Stimulated activated naive B cell treated with anti-CD40 and anti-IgM and Interleukin-4, amounts not matched to agents 10 μg/mL and 1 μg/mL and 100 μg/mL, for 72 hours (primary cell): ENCODE results near the gene OXSM.

Experiments used
- ATAC-seq, 2 donors: fragments of 150-1000 bp; cut with Tn5 transposase; replicated peaks; 2 replicates each; pipeline ENCODE4 v1.10.0; 2021; ENCODE audit warnings: moderate library complexity in 1 of 2
- DNase-seq: peaks from one replicate; pipeline ENCODE4 v3.0.0; 2021
- H3K27ac Mint-ChIP-seq: one replicate; pipeline ENCODE4 v1.8.0; 2022; ENCODE audit warnings: mild to moderate bottlenecking, mixed read lengths
- H3K27me3 Mint-ChIP-seq, 2 donors: one replicate each; pipeline ENCODE4 v1.8.0; 2022; ENCODE audit warnings: mixed read lengths in 2 of 2
- H3K36me3 Mint-ChIP-seq, 2 donors: one replicate each; pipeline ENCODE4 v1.8.0; 2022; ENCODE audit warnings: mixed read lengths in 2 of 2, mild to moderate bottlenecking in 1 of 2
- H3K4me1 Mint-ChIP-seq, 2 donors: one replicate each; pipeline ENCODE4 v1.8.0; 2022; ENCODE audit warnings: mixed read lengths in 2 of 2, mild to moderate bottlenecking in 1 of 2
- H3K4me3 Mint-ChIP-seq, 2 donors: one replicate each; pipeline ENCODE4 v1.8.0; 2022; ENCODE audit warnings: mild to moderate bottlenecking in 2 of 2, mixed read lengths in 2 of 2, moderate library complexity in 1 of 2
- H3K9me3 Mint-ChIP-seq, 2 donors: one replicate each; pipeline ENCODE4 v1.8.0; 2022; ENCODE audit warnings: mixed read lengths in 2 of 2, mild to moderate bottlenecking in 1 of 2

OXSM gene

DNA sequence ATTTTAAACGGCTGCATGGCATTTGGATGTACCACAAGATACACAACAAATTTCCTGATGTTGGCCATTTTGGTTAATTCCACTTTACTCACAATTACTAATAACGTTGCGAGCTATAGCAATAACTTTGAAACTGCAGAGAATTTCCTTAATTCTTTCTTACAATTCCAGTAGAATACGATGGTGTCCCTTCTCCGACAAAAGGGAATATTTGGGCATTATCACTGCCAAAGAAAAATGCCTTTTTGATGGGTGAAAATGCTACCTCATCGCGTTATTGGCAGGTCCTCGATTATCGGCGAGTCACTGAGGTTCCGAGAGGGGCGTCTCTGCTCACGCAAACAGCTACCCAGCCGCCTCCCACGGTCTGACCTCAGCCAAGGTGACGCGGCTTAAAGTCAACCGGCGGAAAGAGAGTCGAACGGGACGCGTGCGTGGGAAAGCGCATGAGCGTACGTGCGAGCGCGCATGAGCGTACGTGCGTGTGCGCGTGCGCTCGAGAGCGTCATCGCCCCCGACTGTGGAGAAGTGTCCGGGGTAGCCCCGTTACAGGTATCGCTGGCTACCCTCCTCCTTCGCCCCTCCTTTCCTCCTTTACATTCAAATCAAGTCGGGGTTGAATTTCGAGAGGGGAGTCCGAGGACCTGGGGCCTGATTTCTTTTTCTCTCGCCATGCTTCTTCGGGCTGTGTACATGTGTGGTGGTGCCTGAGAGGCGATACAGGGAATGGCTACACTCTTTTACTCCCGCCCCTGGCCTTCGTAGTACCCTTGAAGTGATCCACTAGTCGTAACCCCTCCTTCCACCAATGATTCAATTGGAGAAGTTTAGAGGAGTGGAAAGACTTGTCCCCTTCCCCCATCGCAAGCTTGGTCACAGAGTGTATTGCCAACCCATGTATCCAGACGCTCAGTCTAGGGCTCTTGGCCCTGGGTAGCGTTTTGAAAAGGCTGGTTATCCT, at the start of gene OXSM:
Gene OXSM (plus strand): TSS at position 495 of the 961 bp plus-strand sequence. CDS start 931 bp downstream, outside the sequence.
- peak; percentile 93 to 97 for ATAC-seq
- no peaks in the 10 kb centered on the region for H3K27me3 Mint-ChIP-seq
- H3K9me3 Mint-ChIP-seq = no peaks in the 10 kb centered on the region
- peak; percentile 93 for DNase-seq
- peaks cover 8 to 18% of the 10 kb centered on the region in 2 donors for H3K36me3 Mint-ChIP-seq
- H3K4me3 Mint-ChIP-seq = peak within 1 kb of the TSS; percentile 91
- peaks cover 17 to 18% of the 10 kb centered on the region in 2 donors for H3K4me1 Mint-ChIP-seq
- peak within 1 kb of the TSS; percentile 98 for H3K27ac Mint-ChIP-seq

DNA sequence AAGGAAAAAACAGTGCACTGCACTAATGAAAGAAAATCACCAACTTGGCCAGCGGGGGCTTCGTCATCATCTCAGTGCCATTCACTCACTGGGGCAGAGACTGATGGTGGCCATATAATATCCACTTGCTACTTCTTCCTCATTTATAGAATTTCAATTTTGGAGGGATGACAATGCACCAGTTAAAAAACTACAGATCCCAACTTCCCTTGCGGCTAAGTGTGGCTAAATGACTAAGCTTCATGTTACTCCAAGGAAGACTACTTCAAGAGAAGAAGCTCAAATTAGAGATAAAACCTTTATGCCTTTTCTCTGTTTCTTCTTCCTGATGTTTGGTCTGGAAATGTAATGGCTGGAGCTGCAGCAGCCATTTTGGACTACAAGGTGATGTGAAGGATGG, 45.4 kb upstream of the OXSM start:
- H3K4me3 Mint-ChIP-seq = no peak overlapping the region
- H3K9me3 Mint-ChIP-seq = peaks cover 3 to 8% of the 10 kb centered on the region in 2 donors
- peaks cover 8 to 18% of the 10 kb centered on the region in 2 donors for H3K4me1 Mint-ChIP-seq
- H3K27me3 Mint-ChIP-seq = no peaks in the 10 kb centered on the region
- H3K36me3 Mint-ChIP-seq = peaks cover 42 to 63% of the 10 kb centered on the region in 2 donors
- no peak overlapping the region for H3K27ac Mint-ChIP-seq
- ATAC-seq (no peak), DNase-seq (no peak)

DNA sequence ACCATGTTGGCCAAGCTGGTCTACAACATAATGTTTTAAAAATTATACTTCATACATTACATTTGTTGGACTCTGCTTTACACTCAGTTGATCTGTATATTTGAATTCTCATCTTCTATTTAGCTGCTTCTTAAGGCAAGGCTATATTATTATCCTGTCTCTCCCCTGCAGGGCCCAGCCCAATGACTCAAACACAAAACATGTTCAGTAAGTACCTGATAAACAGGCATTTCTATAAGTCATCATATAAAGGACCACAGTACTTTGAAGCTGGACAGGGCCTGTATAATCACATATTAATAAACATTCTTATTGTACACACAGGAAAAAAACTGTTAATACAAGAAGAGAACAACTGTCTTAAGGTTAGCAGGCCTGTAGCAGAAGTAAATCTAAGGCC, 42.9 kb upstream of the OXSM start:
- no peak overlapping the region for H3K4me3 Mint-ChIP-seq
- peaks cover 8 to 23% of the 10 kb centered on the region in 2 donors for H3K4me1 Mint-ChIP-seq
- no peak overlapping the region for H3K27ac Mint-ChIP-seq
- H3K36me3 Mint-ChIP-seq = peaks cover 60 to 76% of the 10 kb centered on the region in 2 donors
- DNase-seq = no peak
- no peak for ATAC-seq
- peaks cover 3 to 8% of the 10 kb centered on the region in 2 donors for H3K9me3 Mint-ChIP-seq
- no peaks in the 10 kb centered on the region for H3K27me3 Mint-ChIP-seq

DNA sequence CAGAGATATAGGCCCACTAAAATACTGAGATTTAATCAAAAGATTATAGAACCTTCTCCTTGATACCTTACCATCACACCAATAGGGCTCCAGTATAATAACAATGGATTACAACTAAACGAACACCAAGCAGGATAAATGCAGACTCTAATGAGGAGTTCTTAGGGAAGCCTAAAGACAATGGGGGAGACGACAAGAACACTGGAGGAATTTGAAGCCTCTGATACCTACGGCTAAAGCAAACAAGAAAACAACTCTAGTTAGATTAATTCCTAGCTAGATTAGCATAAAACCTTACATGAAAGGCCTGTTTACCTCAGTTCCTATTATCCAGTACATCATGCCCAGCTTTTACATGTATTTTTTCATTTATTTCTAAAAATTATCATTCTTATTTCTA, 41.7 kb upstream of the OXSM start:
- DNase-seq (no peak), ATAC-seq (no peak)
- no peak overlapping the region for H3K27ac Mint-ChIP-seq
- H3K4me3 Mint-ChIP-seq = no peak overlapping the region
- H3K27me3 Mint-ChIP-seq = no peaks in the 10 kb centered on the region
- H3K36me3 Mint-ChIP-seq = peaks cover 63 to 80% of the 10 kb centered on the region in 2 donors
- peaks cover 3 to 8% of the 10 kb centered on the region in 2 donors for H3K9me3 Mint-ChIP-seq
- peaks cover 7 to 21% of the 10 kb centered on the region in 2 donors for H3K4me1 Mint-ChIP-seq

DNA sequence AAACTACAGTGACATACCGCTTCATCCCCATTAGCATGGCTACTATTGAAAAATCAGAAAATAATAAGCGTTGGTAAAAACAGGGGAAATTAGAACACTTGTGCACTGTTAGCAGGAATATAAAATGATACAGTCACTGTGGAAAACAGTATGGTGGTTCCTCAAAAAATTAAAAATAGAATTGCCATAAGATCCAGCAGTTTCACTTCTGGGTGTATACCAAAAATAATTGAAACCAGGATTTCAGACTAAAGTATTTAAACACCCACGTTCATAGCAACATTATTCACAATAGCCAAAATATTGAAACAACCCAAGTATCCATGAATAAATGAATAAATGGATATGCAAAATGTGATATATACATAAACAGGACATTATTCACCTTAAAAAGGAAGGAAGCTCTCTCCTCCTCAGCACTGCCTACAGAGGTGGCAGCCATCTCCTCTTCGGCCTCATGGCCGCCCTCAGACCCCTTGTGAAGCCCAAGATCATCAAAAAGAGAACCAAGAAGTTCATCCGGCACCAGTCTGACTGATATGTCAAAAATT, 40.8 kb upstream of the OXSM start:
- peaks cover 3 to 8% of the 10 kb centered on the region in 2 donors for H3K9me3 Mint-ChIP-seq
- H3K27me3 Mint-ChIP-seq = no peaks in the 10 kb centered on the region
- ATAC-seq = no peak
- peaks cover 4 to 18% of the 10 kb centered on the region in 2 donors for H3K4me1 Mint-ChIP-seq
- no peak for DNase-seq
- no peak overlapping the region for H3K4me3 Mint-ChIP-seq
- peaks cover 61 to 81% of the 10 kb centered on the region in 2 donors for H3K36me3 Mint-ChIP-seq
- H3K27ac Mint-ChIP-seq = no peak overlapping the region

DNA sequence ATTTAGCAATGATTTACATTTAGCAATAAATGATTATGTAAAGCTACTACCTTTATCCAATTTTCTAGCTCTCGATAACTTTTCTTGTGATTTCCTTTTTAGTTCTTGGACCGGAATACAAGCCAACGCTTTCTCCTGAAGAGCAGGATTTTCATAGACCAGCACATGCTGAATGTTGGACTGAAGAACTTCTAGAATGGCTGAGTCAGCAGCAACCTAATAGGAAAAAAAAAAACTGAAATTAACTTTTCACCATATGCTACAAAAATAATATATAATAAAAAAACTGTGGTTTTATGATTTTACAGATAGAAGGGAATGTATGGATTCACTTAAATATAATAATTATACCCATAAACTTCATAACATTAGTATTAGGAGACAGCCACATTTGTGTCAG, 38.8 kb upstream of the OXSM start:
- Mint-ChIP-seq H3K36me3 (peaks cover 56 to 77% of the 10 kb centered on the region in 2 donors), H3K4me1 (peaks cover 8 to 18% of the 10 kb centered on the region in 2 donors), H3K27me3 (no peaks in the 10 kb centered on the region), H3K4me3 (no peak overlapping the region), H3K9me3 (no peaks in the 10 kb centered on the region), H3K27ac (no peak overlapping the region)
- ATAC-seq (no peak), DNase-seq (no peak)

DNA sequence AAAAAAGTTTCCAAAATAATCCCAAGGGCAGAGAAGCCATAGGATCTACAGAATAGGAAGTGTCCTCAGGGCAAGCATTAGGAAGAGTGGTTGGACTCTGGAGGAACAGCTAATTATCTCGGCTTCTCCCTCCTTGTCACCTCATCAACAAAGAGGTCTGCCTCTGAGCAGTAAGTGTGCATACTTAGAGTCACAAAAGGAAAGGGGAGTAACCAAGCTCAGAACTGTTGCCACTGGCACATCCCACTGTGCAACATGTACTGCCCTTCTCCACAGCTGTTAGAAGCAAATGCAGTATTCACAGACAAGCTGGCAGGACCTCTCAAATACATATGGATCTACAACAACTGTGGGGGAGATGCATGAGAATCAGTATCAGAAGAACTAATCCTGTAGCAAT, 38.2 kb upstream of the OXSM start:
- DNase-seq = no peak
- no peak for ATAC-seq
- Mint-ChIP-seq H3K4me3 (no peak overlapping the region), H3K27ac (no peak overlapping the region), H3K4me1 (peaks cover 10 to 18% of the 10 kb centered on the region in 2 donors), H3K27me3 (no peaks in the 10 kb centered on the region), H3K36me3 (peaks cover 57 to 77% of the 10 kb centered on the region in 2 donors), H3K9me3 (no peaks in the 10 kb centered on the region)

DNA sequence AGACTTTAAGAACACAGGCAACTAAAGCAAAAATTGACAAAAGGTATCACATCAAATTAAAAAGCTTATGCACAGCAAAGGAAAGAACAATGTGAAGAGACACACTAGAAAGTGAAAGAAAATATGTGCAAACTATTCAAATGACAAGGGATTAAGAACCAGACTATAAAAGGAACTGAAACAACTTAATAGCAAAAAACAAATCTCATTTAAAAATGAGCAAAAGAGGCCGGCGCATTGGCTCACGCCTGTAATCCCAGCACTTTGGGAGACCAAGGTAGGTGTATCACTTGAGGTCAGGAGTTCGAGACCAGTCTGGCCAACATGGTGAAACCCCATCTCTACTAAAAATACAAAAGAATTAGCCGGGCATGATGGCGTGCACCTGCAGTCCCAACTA, 21.0 kb upstream of the OXSM start:
- Mint-ChIP-seq H3K4me3 (peak overlapping the region; percentile 69 to 75), H3K27ac (peak overlapping the region; percentile 94), H3K4me1 (peaks cover 24 to 37% of the 10 kb centered on the region in 2 donors), H3K36me3 (peaks cover 39 to 61% of the 10 kb centered on the region in 2 donors), H3K27me3 (no peaks in the 10 kb centered on the region), H3K9me3 (peaks cover 16% of the 10 kb centered on the region in 2 donors)
- ATAC-seq (peak; percentile 95), DNase-seq (peak; percentile 13)

DNA sequence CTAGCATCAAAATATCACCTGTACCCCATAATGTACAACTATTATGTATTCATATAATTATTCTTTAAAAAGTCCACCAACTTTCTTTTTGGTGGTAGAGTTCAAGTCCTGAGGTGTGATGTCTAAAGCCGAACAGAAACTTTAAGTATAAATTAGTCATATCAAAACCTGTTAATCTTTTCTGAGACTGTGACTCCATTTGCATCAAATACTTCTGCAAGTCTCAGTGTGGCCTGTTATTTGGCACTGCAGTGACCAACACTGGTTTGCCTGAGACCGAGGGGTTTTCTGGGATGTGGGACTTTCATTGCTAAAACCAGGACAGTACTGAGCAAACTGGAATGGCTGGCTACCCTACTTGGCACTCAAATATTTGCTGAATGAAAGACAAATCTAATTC, 14.0 kb upstream of the OXSM start:
- peaks cover 23 to 63% of the 10 kb centered on the region in 2 donors for H3K4me1 Mint-ChIP-seq

DNA sequence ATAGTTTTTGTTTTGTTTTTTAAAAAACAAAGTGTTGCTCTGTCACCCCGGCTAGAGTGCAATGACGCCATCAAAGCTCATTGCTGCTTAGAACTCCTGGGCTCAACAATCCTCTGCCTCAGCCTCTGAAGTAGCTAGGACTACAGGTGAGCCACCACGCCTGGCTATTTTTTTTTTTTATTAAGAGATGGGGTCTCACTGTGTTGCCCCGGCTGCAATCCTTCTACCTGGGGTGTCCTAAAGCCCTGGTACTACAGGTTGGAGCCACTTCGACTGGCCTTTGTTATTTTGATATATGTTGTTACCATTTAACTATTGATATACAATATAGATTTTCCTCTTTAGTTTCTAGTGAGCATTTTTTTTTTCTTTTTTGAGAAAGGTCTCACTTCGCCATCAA, 9.3 kb upstream of the OXSM start:
- Mint-ChIP-seq H3K9me3 (no peaks in the 10 kb centered on the region), H3K27me3 (no peaks in the 10 kb centered on the region), H3K4me1 (peaks cover 19 to 52% of the 10 kb centered on the region in 2 donors), H3K27ac (peak overlapping the region; percentile 97), H3K4me3 (peak overlapping the region; percentile 85 to 86), H3K36me3 (peaks cover 20 to 28% of the 10 kb centered on the region in 2 donors)
- no peak for ATAC-seq
- no peak for DNase-seq

More for the DNA sequence above, 14.0 kb upstream of the OXSM start:
- Mint-ChIP-seq H3K27ac (no peak overlapping the region), H3K4me3 (no peak overlapping the region), H3K27me3 (no peaks in the 10 kb centered on the region), H3K9me3 (peaks cover 10 to 14% of the 10 kb centered on the region in 2 donors), H3K36me3 (peaks cover 60 to 68% of the 10 kb centered on the region in 2 donors)
- DNase-seq (no peak), ATAC-seq (peak; percentile 44 to 50)

DNA sequence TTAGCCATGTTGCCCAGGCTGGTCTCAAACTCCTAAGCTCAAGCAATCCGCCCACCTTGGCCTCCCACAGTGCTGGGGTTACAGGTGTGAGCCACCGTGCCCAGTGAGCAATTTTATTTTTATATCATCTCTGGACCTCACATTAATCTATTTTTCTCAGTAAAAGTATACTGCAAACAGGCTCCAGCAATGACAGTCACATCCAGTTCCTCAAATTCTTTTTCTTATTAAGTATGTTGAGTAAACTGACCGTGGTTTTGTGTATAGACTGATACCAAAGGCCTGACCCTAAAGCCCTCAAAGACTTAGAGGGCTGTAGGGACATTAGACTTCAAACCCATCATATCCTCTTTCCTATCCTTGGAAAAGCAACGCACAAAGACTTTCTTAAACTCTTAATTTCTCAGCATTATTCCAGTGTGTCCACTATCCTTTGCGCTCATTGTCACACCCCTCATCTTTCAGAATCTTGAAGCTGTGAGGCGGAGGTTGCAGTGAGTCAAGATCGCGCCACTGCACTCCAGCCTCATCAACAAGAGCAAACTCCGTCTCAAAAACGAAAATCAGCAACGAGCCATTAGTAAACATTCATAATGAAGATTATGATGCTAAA, 8.6 kb upstream of the OXSM start:
- peaks cover 20 to 24% of the 10 kb centered on the region in 2 donors for H3K36me3 Mint-ChIP-seq
- no peaks in the 10 kb centered on the region for H3K27me3 Mint-ChIP-seq
- peak overlapping the region; percentile 97 for H3K27ac Mint-ChIP-seq
- ATAC-seq (peak; percentile 13 to 20), DNase-seq (no peak)
- H3K4me3 Mint-ChIP-seq = peak overlapping the region; percentile 85 to 86
- H3K9me3 Mint-ChIP-seq = no peaks in the 10 kb centered on the region
- H3K4me1 Mint-ChIP-seq = peaks cover 19 to 49% of the 10 kb centered on the region in 2 donors

DNA sequence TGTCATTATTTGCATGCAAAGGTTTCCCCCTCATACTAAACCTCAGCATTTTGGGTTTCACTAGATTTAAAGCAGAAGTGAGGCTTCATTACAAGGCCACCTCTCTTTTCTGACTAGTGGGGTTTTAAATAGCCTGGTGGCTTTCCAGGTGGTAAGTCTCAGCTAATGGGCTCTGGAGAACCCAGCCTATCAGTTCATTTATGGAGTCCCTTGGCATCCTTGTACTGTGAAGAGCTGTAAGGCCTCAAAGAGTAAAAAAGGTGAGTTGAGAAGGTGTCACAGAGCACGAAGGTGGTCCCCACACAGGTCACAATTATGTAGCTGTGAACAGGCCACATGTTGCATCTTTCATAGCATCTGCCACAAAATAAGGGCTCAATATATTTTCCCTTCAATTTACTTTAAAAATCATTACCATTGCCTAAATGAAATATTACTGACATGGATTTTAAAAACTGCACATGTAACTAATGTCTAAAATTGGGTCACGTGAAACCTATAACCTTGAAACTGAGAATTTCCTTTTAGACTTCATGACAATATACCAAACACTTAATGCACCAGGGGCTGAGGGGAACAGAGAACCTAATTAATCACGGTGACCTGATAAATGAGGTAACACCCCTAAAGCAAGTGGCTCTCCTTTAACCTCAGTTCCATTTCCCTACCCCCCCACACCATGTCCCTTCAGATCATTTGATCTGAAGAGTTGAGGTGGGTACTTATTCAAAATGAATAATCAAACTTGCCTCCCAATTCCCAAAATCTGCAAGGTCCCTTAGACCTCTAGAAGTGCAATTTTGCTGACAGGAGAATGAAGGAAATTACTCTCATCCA, 7.9 kb upstream of the OXSM start:
- Mint-ChIP-seq H3K27me3 (no peaks in the 10 kb centered on the region), H3K9me3 (no peaks in the 10 kb centered on the region), H3K4me1 (peaks cover 12 to 42% of the 10 kb centered on the region in 2 donors), H3K36me3 (peaks cover 13 to 17% of the 10 kb centered on the region in 2 donors), H3K27ac (peak overlapping the region; percentile 97), H3K4me3 (peak overlapping the region; percentile 85 to 86)
- DNase-seq (peak; percentile 52), ATAC-seq (peak; percentile 75 to 76)

DNA sequence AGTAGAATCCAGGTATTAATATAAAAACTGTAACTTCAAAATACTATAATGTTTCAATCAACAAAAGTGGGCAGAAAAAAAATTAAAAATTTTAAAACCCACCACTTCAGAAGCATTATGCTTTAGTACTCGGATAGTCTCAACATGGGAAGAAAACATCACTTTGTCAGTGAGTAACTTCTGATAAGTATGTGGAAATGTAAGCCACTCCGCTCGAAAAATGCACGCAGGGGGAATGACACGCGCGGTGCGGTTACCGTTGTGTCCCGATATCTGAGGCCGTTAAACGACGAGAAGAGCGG, 7.3 kb upstream of the OXSM start:
- ATAC-seq (no peak), DNase-seq (no peak)
- Mint-ChIP-seq H3K27ac (peak overlapping the region; percentile 97), H3K36me3 (peaks cover 9 to 11% of the 10 kb centered on the region in 2 donors), H3K4me3 (peak overlapping the region; percentile 85 to 86), H3K27me3 (no peaks in the 10 kb centered on the region), H3K4me1 (peaks cover 8 to 38% of the 10 kb centered on the region in 2 donors), H3K9me3 (no peaks in the 10 kb centered on the region)
